B cell (primary cell): ENCODE measurements around the gene IBA57. TPM values are rescaled to one million over a fixed set of nuclear protein-coding genes. Genes with fewer than 3 reads are reported as not detected.

Experiments
- ATAC-seq: fragments of 200-7000 bp; cut with Tn5 transposase; one replicate; pipeline ENCODE4 v1.10.0; 2021; ENCODE audit warnings: low read depth, mild to moderate bottlenecking, moderate number of reproducible peaks, moderate library complexity
- CTCF ChIA-PET: fragments of 350-600 bp; sonication (Branson Sonifier 250); formaldehyde crosslinking; loops from one replicate; lab custom pipeline; 2021; ENCODE audit warnings: antibody characterized with exemption, inconsistent platforms; lab: Charles Lee
- POLR2A ChIA-PET: fragments of 350-600 bp; sonication (Branson Sonifier 250); formaldehyde crosslinking; loops from one replicate; lab custom pipeline; 2021; ENCODE audit warnings: antibody characterized with exemption; lab: Charles Lee
- DNase-seq: peaks from one replicate; pipeline ENCODE4 v3.0.0; 2013
- H2AFZ ChIP-seq: 2 replicates; pipeline ENCODE4 v1.6.1; 2012; ENCODE audit warnings: mild to moderate bottlenecking, low read depth, low read length; ENCODE audit not compliant: insufficient read depth, poor library complexity, severe bottlenecking
- H3K27ac ChIP-seq, 2 donors: 1 replicate in 1 of 2; 2 replicates in 1 of 2; pipeline ENCODE4 v1.5.1; 2012 to 2013; ENCODE audit warnings: low read length in 2 of 2, mild to moderate bottlenecking in 2 of 2, moderate library complexity in 1 of 2
- H3K27me3 ChIP-seq, 4 experiments: fragments of 200-600 bp in 1 of 4; sonication (generic) in 1 of 4; replicated peaks in 1 of 4; 1 replicate in 2 of 4; 2 replicates in 2 of 4; pipeline versions ENCODE4 v1.6.1 to v1.7.0; 2013 to 2016; ENCODE audit warnings: low read length in 3 of 4, mild to moderate bottlenecking in 2 of 4, mixed read lengths in 1 of 4, moderate library complexity in 1 of 4; ENCODE audit not compliant: insufficient read depth in 4 of 4, control insufficient read depth in 3 of 4; ENCODE audit errors: control extremely low read depth in 1 of 4
- H3K36me3 ChIP-seq, 2 experiments: replicated peaks in 1 of 2; 1 replicate in 1 of 2; 2 replicates in 1 of 2; pipeline versions ENCODE4 v1.6.1 to v1.7.1; 2013; ENCODE audit warnings: low read length in 1 of 2; ENCODE audit not compliant: insufficient read depth in 2 of 2, control insufficient read depth in 1 of 2; ENCODE audit errors: control extremely low read depth in 1 of 2, extremely low read depth in 1 of 2
- H3K4me1 ChIP-seq, 2 donors: fragments of 200-600 bp in 1 of 2; sonication (generic) in 1 of 2; 1 replicate in 1 of 2; 2 replicates in 1 of 2; pipeline versions ENCODE4 v1.5.1 to v1.6.1; 2013 to 2017; ENCODE audit warnings: low read length in 2 of 2; ENCODE audit not compliant: control insufficient read depth in 2 of 2, insufficient read depth in 2 of 2
- H3K4me2 ChIP-seq: replicated peaks from 2 replicates; pipeline ENCODE3; 2012; ENCODE audit warnings: mild to moderate bottlenecking, low read depth, low read length; ENCODE audit not compliant: poor library complexity, severe bottlenecking
- H3K4me3 ChIP-seq, 5 experiments: fragments of 200-600 bp in 1 of 5; sonication (generic) in 1 of 5; 1 replicate in 3 of 5; 2 replicates in 2 of 5; pipeline versions ENCODE4 v1.5.1 to v1.7.0; 2011 to 2016; ENCODE audit warnings: low read length in 4 of 5, mild to moderate bottlenecking in 4 of 5, low read depth in 2 of 5, control low read depth in 1 of 5, moderate library complexity in 1 of 5; ENCODE audit not compliant: insufficient read depth in 1 of 5; ENCODE audit errors: control extremely low read depth in 1 of 5, extremely low read depth in 1 of 5
- H3K79me2 ChIP-seq: fragments of 200-600 bp; sonication (generic); one replicate; pipeline ENCODE4 v1.6.0; 2016; ENCODE audit warnings: low read length; ENCODE audit not compliant: control insufficient read depth, insufficient read depth
- H3K9ac ChIP-seq: fragments of 200-600 bp; sonication (generic); 2 replicates; pipeline ENCODE4 v1.6.1; 2017; ENCODE audit warnings: mild to moderate bottlenecking, low read length, moderate library complexity
- H3K9me3 ChIP-seq, 3 donors: one replicate each; pipeline versions ENCODE4 v1.6.1 to v1.7.1; 2013; ENCODE audit warnings: low read length in 2 of 3; ENCODE audit not compliant: control insufficient read depth in 2 of 3, insufficient read depth in 1 of 3; ENCODE audit errors: control extremely low read depth in 1 of 3
- H4K20me1 ChIP-seq: 2 replicates; pipeline ENCODE4 v1.6.0; 2012; ENCODE audit warnings: mild to moderate bottlenecking, low read length; ENCODE audit not compliant: insufficient read depth, control insufficient read depth, poor library complexity, severe bottlenecking
- H3K27ac Mint-ChIP-seq: one replicate; pipeline ENCODE4 v1.8.0; 2021; ENCODE audit warnings: mixed read lengths
- H3K27me3 Mint-ChIP-seq: one replicate; pipeline ENCODE4 v1.8.0; 2021; ENCODE audit warnings: mixed read lengths
- H3K4me1 Mint-ChIP-seq: one replicate; pipeline ENCODE4 v1.8.0; 2021; ENCODE audit warnings: mixed read lengths
- H3K4me3 Mint-ChIP-seq: one replicate; pipeline ENCODE4 v1.8.0; 2021; ENCODE audit warnings: mixed read lengths
- H3K9me3 Mint-ChIP-seq: one replicate; pipeline ENCODE4 v1.8.0; 2022; ENCODE audit warnings: mixed read lengths; ENCODE audit not compliant: insufficient read depth
- CTCF ChIP-seq: fragments of 200-600 bp; IDR thresholded peaks from one replicate; pipeline ENCODE4 v1.8.0; 2022; ENCODE audit warnings: antibody characterized with exemption, mild to moderate bottlenecking
- EZH2 ChIP-seq: IDR thresholded peaks from 2 replicates; pipeline ENCODE4 v1.6.1; 2012; ENCODE audit warnings: borderline replicate concordance, low read depth, mild to moderate bottlenecking, moderate library complexity, low read length; ENCODE audit not compliant: insufficient read depth, poor library complexity, severe bottlenecking
- WGBS: methylation state at CpG from one replicate; pipeline ENCODE4 v1.1.5; 2013; ENCODE audit warnings: missing lambda C conversion rate; ENCODE audit not compliant: insufficient coverage; 5-methylcytosine and 5-hydroxymethylcytosine counted together
- intact Hi-C: fragments of 100-400 bp; cut with micrococcal nuclease; formaldehyde crosslinking; loops from one replicate; pipeline ENCODE4 v1.10.0; 2022
- polyA plus RNA-seq: library from polyadenylated mRNA; depleted of rRNA; stranded (reverse); fragments of >200 nt; gene quantifications from 2 replicates; pipeline ENCODE4 v1.2.3, GENCODE V29; 2012
- total RNA-seq, 2 donors: library from RNA; stranded (reverse); fragments of 120-200 nt in 1 of 2; gene quantifications; 1 replicate in 1 of 2; 2 replicates in 1 of 2; pipeline versions ENCODE4 v1.2.3 to v1.2.4, GENCODE V29; 2013 to 2022

The IBA57 gene
- total and polyA plus RNA-seq, 2 donors (not counting 1 experiment from before 2014, with no cell fraction given), result 5.2 to 12.8 TPM

- no peak overlapping the region for H3K4me3 Mint-ChIP-seq
- Histone ChIP-seq H3K27me3 (peaks cover 0 to 3% (median 1%) of the 10 kb centered on the region in 4 experiments), H3K9ac (no peak overlapping the region), H3K4me3 (no peak overlapping the region), H3K4me1 (peaks cover 2 to 10% of the 10 kb centered on the region in 2 donors), H4K20me1 (no peaks in the 10 kb centered on the region), H3K9me3 (no peaks in the 10 kb centered on the region), H3K79me2 (no peaks in the 10 kb centered on the region), H3K4me2 (no peak overlapping the region), H3K36me3 (no peaks in the 10 kb centered on the region), H2AFZ (no peak overlapping the region), H3K27ac (no peak overlapping the region)
- POLR2A ChIA-PET, result no interaction called here
- ATAC-seq (no peak), DNase-seq (no peak)
- WGBS, result 92% methylated on average over 1 of the region's 2 CpGs
- H3K9me3 Mint-ChIP-seq, result no peaks in the 10 kb centered on the region
- peaks cover 14% of the 10 kb centered on the region for H3K4me1 Mint-ChIP-seq
- H3K27me3 Mint-ChIP-seq, result peaks cover 17% of the 10 kb centered on the region
- no peak overlapping the region for H3K27ac Mint-ChIP-seq
- intact Hi-C loops, result loop anchor here (1.0 to 5.0 kb wide), 5 partner anchors 9 to 384 kb away; partner anchors contain the start of gene GUK1
- no peak for TF ChIP-seq EZH2
- TF ChIP-seq CTCF, result no peak
- CTCF ChIA-PET, result interaction anchor here (1.2 to 4.0 kb wide), 7 partner anchors 9 to 384 kb away, joined by 4 to 73 read pairs (median 8); partner anchors contain the start of gene IBA57
Measured at GRCh38 chr1:228131766-228132165, 33.8 kb upstream of the IBA57 start.

- peaks cover 25 to 38% of the 10 kb centered on the region in 2 donors for H3K4me1 ChIP-seq
- H3K27ac ChIP-seq, result no peak overlapping the region
- Mint-ChIP-seq H3K27me3 (peaks cover 6% of the 10 kb centered on the region), H3K4me3 (no peak overlapping the region), H3K27ac (no peak overlapping the region), H3K9me3 (no peaks in the 10 kb centered on the region), H3K4me1 (peaks cover 34% of the 10 kb centered on the region)
- TF ChIP-seq CTCF (no peak), EZH2 (no peak)
- no peak overlapping the region for H3K4me3 ChIP-seq
- ChIA-PET POLR2A (no interaction called here), CTCF (interaction anchor here (1.2 to 1.4 kb wide), 3 partner anchors 30 to 380 kb away, joined by 3 to 10 read pairs (median 6); partner anchors contain the start of gene IBA57)
- no peaks in the 10 kb centered on the region for H4K20me1 ChIP-seq
- peaks cover 0 to 3% (median 1%) of the 10 kb centered on the region in 4 experiments for H3K27me3 ChIP-seq
- no peak overlapping the region for H3K9ac ChIP-seq
- H3K9me3 ChIP-seq, result peaks cover 0 to 10% (median 0%) of the 10 kb centered on the region in 3 donors
- DNase-seq (no peak), ATAC-seq (no peak)
- 92% methylated on average over 6 of the region's 12 CpGs for WGBS
- no peak overlapping the region for H2AFZ ChIP-seq
- no peaks in the 10 kb centered on the region for H3K36me3 ChIP-seq
- intact Hi-C loops, result loop anchor here (5.0 kb wide), 1 partner anchor 368 kb away; no protein-coding TSS in a partner anchor
- no peak overlapping the region for H3K4me2 ChIP-seq
- H3K79me2 ChIP-seq, result no peaks in the 10 kb centered on the region
Measured at GRCh38 chr1:228134591-228134990, 31.0 kb upstream of the IBA57 start.
